HEK293 (cell line): ENCODE measurements around the gene METTL25B.

ENCODE experiments used
- MEIS1 ChIP-seq: sonication (generic); formaldehyde crosslinking; IDR thresholded peaks from 2 replicates; pipeline ENCODE4 v1.8.1; 2022; ENCODE audit warnings: missing genetic modification reagents, mild to moderate bottlenecking, borderline replicate concordance
- SCRT2 ChIP-seq: fragments of 450-650 bp; formaldehyde crosslinking; IDR thresholded peaks from 2 replicates; pipeline ENCODE4 v1.5.1; 2016; ENCODE audit warnings: missing biosample characterization, missing genetic modification characterization
- SETDB1 ChIP-seq: IDR thresholded peaks from one replicate; pipeline ENCODE4 v1.6.1; 2017; ENCODE audit warnings: mild to moderate bottlenecking, low read length, moderate library complexity, mixed read lengths; ENCODE audit not compliant: insufficient read length
- SP7 ChIP-seq: fragments of 450-650 bp; formaldehyde crosslinking; IDR thresholded peaks from 2 replicates; pipeline ENCODE4 v1.5.1; 2016; ENCODE audit warnings: missing biosample characterization, missing genetic modification characterization
- ZFP37 ChIP-seq: fragments of 450-650 bp; formaldehyde crosslinking; IDR thresholded peaks from 2 replicates; pipeline ENCODE4 v1.5.1; 2016; ENCODE audit warnings: missing biosample characterization, missing genetic modification characterization
- ZFP69B ChIP-seq: fragments of 450-650 bp; formaldehyde crosslinking; IDR thresholded peaks from 2 replicates; pipeline ENCODE4 v1.5.1; 2016; ENCODE audit warnings: missing biosample characterization, missing genetic modification characterization
- ZNF132 ChIP-seq: fragments of 450-650 bp; formaldehyde crosslinking; IDR thresholded peaks from 2 replicates; pipeline ENCODE4 v1.5.1; 2017; ENCODE audit warnings: missing biosample characterization, missing genetic modification characterization, borderline replicate concordance
- ZNF140 ChIP-seq: fragments of 450-650 bp; formaldehyde crosslinking; IDR thresholded peaks from 2 replicates; pipeline ENCODE4 v1.5.1; 2016; ENCODE audit warnings: missing biosample characterization, missing genetic modification characterization
- ZNF211 ChIP-seq: fragments of 450-650 bp; formaldehyde crosslinking; IDR thresholded peaks from 2 replicates; pipeline ENCODE4 v1.5.1; 2016; ENCODE audit warnings: low read depth, missing biosample characterization, missing genetic modification characterization
- ZNF221 ChIP-seq: fragments of 450-650 bp; formaldehyde crosslinking; IDR thresholded peaks from 2 replicates; pipeline ENCODE4 v1.5.1; 2017; ENCODE audit warnings: missing biosample characterization, missing genetic modification characterization, borderline replicate concordance
- ZNF223 ChIP-seq: fragments of 450-650 bp; formaldehyde crosslinking; IDR thresholded peaks from 2 replicates; pipeline ENCODE4 v1.5.1; 2016; ENCODE audit warnings: missing biosample characterization, missing genetic modification characterization
- ZNF302 ChIP-seq: fragments of 450-650 bp; formaldehyde crosslinking; IDR thresholded peaks from 2 replicates; pipeline ENCODE4 v1.5.1; 2016; ENCODE audit warnings: missing biosample characterization, missing genetic modification characterization, low read depth
- ZNF350 ChIP-seq: fragments of 450-650 bp; formaldehyde crosslinking; IDR thresholded peaks from 2 replicates; pipeline ENCODE4 v1.5.0; 2017; ENCODE audit warnings: missing biosample characterization, mild to moderate bottlenecking, missing genetic modification characterization
- ZNF37A ChIP-seq: fragments of 450-650 bp; IDR thresholded peaks from 2 replicates; pipeline ENCODE4 v1.5.1; 2018; ENCODE audit warnings: missing biosample characterization, missing genetic modification characterization
- ZNF416 ChIP-seq: fragments of 450-650 bp; formaldehyde crosslinking; IDR thresholded peaks from 2 replicates; pipeline ENCODE4 v1.5.1; 2016; ENCODE audit warnings: missing biosample characterization, missing genetic modification characterization
- ZNF558 ChIP-seq: fragments of 450-650 bp; formaldehyde crosslinking; IDR thresholded peaks from 2 replicates; pipeline ENCODE4 v1.5.1; 2016; ENCODE audit warnings: missing biosample characterization, missing genetic modification characterization
- ZNF600 ChIP-seq: fragments of 450-650 bp; formaldehyde crosslinking; IDR thresholded peaks from 2 replicates; pipeline ENCODE4 v1.5.1; 2016; ENCODE audit warnings: missing biosample characterization, missing genetic modification characterization
- ZNF621 ChIP-seq: fragments of 450-650 bp; formaldehyde crosslinking; IDR thresholded peaks from 2 replicates; pipeline ENCODE4 v1.5.1; 2017; ENCODE audit warnings: missing biosample characterization, missing genetic modification characterization
- ZNF626 ChIP-seq: fragments of 450-650 bp; sonication (Bioruptor Pico); formaldehyde crosslinking; IDR thresholded peaks from 2 replicates; pipeline ENCODE4 v1.5.1; 2018; ENCODE audit warnings: missing biosample characterization, missing genetic modification characterization, inconsistent platforms
- ZNF629 ChIP-seq: fragments of 450-650 bp; formaldehyde crosslinking; IDR thresholded peaks from 2 replicates; pipeline ENCODE4 v1.5.1; 2017; ENCODE audit warnings: missing biosample characterization, missing genetic modification characterization
- ZNF785 ChIP-seq: fragments of 450-650 bp; formaldehyde crosslinking; IDR thresholded peaks from 2 replicates; pipeline ENCODE4 v1.5.1; 2016; ENCODE audit warnings: missing biosample characterization, missing genetic modification characterization
- ZNF792 ChIP-seq: fragments of 450-650 bp; formaldehyde crosslinking; IDR thresholded peaks from 2 replicates; pipeline ENCODE4 v1.5.1; 2016; ENCODE audit warnings: missing biosample characterization, missing genetic modification characterization
- TF ChIP-seq, protein P1 (sequence below): fragments of 450-650 bp; formaldehyde crosslinking; IDR thresholded peaks from 2 replicates; pipeline ENCODE4 v1.5.1; 2017; ENCODE audit warnings: missing biosample characterization, missing genetic modification characterization
- TF ChIP-seq, protein P2 (sequence below): fragments of 450-650 bp; formaldehyde crosslinking; IDR thresholded peaks from 2 replicates; pipeline ENCODE4 v1.5.1; 2016; ENCODE audit warnings: missing biosample characterization, missing genetic modification characterization
- TF ChIP-seq, protein P3 (sequence below): fragments of 450-650 bp; formaldehyde crosslinking; IDR thresholded peaks from 2 replicates; pipeline ENCODE4 v1.5.1; 2016; ENCODE audit warnings: missing biosample characterization, missing genetic modification characterization
- TF ChIP-seq, protein P4 (sequence below): fragments of 450-650 bp; formaldehyde crosslinking; IDR thresholded peaks from 2 replicates; pipeline ENCODE4 v1.5.1; 2016; ENCODE audit warnings: missing biosample characterization, missing genetic modification characterization, low read depth
- TF ChIP-seq, protein P5 (sequence below): fragments of 450-650 bp; formaldehyde crosslinking; IDR thresholded peaks from 2 replicates; pipeline ENCODE4 v1.5.1; 2016; ENCODE audit warnings: missing biosample characterization, missing genetic modification characterization, borderline replicate concordance

METTL25B gene

DNA sequence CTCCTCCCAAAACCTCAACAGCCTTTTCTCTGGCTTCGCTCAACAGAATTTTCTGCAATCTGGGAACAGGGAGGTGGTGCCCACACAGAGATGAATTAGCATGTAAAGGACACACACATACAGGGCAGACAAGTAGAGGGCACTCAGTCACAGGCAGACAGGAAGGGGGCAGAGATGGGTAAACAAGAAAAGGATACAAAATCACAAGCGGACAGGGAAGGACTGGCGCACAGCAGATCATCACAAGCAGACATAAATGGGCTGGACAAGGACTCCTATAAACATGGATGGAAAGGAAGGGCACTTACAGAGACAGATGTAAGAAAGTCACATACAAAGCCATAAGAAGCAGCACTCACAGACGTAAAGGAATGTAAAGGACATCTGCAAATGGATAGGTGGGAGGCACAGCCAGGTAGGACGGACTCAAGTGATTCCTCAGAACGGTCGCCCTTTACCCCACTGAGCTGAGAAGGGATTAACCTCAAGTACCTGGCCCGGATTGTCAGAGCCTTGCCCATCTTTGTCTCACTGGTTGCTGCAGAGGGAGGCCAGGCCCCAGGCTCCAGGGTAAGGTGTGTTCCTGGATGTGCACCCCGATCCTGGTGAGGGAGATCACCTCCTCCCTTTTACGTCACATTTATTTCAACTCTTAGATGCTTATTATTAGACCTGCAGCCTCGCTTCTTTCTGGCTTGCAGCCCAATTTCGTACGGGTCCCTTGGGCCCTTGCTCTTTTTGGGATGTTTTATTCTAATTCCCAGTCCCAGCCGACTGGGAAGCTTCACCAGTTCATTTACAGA, 38.2 kb downstream of the METTL25B start (continued):
- TF ChIP-seq, protein P1, sequence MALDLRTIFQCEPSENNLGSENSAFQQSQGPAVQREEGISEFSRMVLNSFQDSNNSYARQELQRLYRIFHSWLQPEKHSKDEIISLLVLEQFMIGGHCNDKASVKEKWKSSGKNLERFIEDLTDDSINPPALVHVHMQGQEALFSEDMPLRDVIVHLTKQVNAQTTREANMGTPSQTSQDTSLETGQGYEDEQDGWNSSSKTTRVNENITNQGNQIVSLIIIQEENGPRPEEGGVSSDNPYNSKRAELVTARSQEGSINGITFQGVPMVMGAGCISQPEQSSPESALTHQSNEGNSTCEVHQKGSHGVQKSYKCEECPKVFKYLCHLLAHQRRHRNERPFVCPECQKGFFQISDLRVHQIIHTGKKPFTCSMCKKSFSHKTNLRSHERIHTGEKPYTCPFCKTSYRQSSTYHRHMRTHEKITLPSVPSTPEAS (tag by site-specific recombination), result no peak; the same call in none of the 2 replicates
- no peak for TF ChIP-seq ZNF132
- TF ChIP-seq ZNF221 (tag by site-specific recombination), result no peak
- no peak for TF ChIP-seq ZNF785 (tag by site-specific recombination)
- TF ChIP-seq SCRT2 (tag by site-specific recombination), result no peak
- no peak for TF ChIP-seq ZNF626 (tag by site-specific recombination)
- TF ChIP-seq, protein P2, sequence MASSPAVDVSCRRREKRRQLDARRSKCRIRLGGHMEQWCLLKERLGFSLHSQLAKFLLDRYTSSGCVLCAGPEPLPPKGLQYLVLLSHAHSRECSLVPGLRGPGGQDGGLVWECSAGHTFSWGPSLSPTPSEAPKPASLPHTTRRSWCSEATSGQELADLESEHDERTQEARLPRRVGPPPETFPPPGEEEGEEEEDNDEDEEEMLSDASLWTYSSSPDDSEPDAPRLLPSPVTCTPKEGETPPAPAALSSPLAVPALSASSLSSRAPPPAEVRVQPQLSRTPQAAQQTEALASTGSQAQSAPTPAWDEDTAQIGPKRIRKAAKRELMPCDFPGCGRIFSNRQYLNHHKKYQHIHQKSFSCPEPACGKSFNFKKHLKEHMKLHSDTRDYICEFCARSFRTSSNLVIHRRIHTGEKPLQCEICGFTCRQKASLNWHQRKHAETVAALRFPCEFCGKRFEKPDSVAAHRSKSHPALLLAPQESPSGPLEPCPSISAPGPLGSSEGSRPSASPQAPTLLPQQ (tag by site-specific recombination), result no peak
- no peak for TF ChIP-seq ZNF416 (tag by site-specific recombination)
- TF ChIP-seq ZNF302, result no peak
- TF ChIP-seq, protein P3, sequence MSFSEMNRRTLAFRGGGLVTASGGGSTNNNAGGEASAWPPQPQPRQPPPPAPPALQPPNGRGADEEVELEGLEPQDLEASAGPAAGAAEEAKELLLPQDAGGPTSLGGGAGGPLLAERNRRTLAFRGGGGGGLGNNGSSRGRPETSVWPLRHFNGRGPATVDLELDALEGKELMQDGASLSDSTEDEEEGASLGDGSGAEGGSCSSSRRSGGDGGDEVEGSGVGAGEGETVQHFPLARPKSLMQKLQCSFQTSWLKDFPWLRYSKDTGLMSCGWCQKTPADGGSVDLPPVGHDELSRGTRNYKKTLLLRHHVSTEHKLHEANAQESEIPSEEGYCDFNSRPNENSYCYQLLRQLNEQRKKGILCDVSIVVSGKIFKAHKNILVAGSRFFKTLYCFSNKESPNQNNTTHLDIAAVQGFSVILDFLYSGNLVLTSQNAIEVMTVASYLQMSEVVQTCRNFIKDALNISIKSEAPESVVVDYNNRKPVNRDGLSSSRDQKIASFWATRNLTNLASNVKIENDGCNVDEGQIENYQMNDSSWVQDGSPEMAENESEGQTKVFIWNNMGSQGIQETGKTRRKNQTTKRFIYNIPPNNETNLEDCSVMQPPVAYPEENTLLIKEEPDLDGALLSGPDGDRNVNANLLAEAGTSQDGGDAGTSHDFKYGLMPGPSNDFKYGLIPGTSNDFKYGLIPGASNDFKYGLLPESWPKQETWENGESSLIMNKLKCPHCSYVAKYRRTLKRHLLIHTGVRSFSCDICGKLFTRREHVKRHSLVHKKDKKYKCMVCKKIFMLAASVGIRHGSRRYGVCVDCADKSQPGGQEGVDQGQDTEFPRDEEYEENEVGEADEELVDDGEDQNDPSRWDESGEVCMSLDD, result peak; percentile 48; the same call in 1 of the 2 replicates
- 0 out of 2 replicates have a peak, but pooled peaks have one; percentile 53 for TF ChIP-seq ZNF629 (tag by site-specific recombination)
- no peak for TF ChIP-seq ZNF621 (tag by site-specific recombination)
- TF ChIP-seq MEIS1, result no peak
- TF ChIP-seq, protein P4, sequence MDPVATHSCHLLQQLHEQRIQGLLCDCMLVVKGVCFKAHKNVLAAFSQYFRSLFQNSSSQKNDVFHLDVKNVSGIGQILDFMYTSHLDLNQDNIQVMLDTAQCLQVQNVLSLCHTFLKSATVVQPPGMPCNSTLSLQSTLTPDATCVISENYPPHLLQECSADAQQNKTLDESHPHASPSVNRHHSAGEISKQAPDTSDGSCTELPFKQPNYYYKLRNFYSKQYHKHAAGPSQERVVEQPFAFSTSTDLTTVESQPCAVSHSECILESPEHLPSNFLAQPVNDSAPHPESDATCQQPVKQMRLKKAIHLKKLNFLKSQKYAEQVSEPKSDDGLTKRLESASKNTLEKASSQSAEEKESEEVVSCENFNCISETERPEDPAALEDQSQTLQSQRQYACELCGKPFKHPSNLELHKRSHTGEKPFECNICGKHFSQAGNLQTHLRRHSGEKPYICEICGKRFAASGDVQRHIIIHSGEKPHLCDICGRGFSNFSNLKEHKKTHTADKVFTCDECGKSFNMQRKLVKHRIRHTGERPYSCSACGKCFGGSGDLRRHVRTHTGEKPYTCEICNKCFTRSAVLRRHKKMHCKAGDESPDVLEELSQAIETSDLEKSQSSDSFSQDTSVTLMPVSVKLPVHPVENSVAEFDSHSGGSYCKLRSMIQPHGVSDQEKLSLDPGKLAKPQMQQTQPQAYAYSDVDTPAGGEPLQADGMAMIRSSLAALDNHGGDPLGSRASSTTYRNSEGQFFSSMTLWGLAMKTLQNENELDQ (tag by site-specific recombination), result no peak
- no peak for TF ChIP-seq ZNF140 (tag by site-specific recombination)
- TF ChIP-seq, protein P5, sequence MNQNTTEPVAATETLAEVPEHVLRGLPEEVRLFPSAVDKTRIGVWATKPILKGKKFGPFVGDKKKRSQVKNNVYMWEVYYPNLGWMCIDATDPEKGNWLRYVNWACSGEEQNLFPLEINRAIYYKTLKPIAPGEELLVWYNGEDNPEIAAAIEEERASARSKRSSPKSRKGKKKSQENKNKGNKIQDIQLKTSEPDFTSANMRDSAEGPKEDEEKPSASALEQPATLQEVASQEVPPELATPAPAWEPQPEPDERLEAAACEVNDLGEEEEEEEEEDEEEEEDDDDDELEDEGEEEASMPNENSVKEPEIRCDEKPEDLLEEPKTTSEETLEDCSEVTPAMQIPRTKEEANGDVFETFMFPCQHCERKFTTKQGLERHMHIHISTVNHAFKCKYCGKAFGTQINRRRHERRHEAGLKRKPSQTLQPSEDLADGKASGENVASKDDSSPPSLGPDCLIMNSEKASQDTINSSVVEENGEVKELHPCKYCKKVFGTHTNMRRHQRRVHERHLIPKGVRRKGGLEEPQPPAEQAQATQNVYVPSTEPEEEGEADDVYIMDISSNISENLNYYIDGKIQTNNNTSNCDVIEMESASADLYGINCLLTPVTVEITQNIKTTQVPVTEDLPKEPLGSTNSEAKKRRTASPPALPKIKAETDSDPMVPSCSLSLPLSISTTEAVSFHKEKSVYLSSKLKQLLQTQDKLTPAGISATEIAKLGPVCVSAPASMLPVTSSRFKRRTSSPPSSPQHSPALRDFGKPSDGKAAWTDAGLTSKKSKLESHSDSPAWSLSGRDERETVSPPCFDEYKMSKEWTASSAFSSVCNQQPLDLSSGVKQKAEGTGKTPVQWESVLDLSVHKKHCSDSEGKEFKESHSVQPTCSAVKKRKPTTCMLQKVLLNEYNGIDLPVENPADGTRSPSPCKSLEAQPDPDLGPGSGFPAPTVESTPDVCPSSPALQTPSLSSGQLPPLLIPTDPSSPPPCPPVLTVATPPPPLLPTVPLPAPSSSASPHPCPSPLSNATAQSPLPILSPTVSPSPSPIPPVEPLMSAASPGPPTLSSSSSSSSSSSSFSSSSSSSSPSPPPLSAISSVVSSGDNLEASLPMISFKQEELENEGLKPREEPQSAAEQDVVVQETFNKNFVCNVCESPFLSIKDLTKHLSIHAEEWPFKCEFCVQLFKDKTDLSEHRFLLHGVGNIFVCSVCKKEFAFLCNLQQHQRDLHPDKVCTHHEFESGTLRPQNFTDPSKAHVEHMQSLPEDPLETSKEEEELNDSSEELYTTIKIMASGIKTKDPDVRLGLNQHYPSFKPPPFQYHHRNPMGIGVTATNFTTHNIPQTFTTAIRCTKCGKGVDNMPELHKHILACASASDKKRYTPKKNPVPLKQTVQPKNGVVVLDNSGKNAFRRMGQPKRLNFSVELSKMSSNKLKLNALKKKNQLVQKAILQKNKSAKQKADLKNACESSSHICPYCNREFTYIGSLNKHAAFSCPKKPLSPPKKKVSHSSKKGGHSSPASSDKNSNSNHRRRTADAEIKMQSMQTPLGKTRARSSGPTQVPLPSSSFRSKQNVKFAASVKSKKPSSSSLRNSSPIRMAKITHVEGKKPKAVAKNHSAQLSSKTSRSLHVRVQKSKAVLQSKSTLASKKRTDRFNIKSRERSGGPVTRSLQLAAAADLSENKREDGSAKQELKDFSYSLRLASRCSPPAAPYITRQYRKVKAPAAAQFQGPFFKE (tag by site-specific recombination), result no peak
- no peak for TF ChIP-seq ZNF211 (tag by site-specific recombination)
- TF ChIP-seq ZNF792, result no peak
- no peak for TF ChIP-seq SP7 (tag by site-specific recombination)
- peak; percentile 50 for TF ChIP-seq ZNF600 (tag by site-specific recombination)
- no peak for TF ChIP-seq ZNF350 (tag by site-specific recombination)
- no peak for TF ChIP-seq ZNF223
- TF ChIP-seq ZNF558 (tag by site-specific recombination), result no peak
- TF ChIP-seq ZFP69B (tag by site-specific recombination), result no peak
- no peak for TF ChIP-seq ZNF37A (tag by site-specific recombination)
- no peak for TF ChIP-seq SETDB1
- no peak for TF ChIP-seq ZFP37 (tag by site-specific recombination)
